ENCODE data around the gene USP30.
"Not testable (repeated sequence)": the region's sequence is repeated elsewhere in the genome, so short reads cannot be mapped to it uniquely, and the experiment has no call there.

USP30 gene

DNA sequence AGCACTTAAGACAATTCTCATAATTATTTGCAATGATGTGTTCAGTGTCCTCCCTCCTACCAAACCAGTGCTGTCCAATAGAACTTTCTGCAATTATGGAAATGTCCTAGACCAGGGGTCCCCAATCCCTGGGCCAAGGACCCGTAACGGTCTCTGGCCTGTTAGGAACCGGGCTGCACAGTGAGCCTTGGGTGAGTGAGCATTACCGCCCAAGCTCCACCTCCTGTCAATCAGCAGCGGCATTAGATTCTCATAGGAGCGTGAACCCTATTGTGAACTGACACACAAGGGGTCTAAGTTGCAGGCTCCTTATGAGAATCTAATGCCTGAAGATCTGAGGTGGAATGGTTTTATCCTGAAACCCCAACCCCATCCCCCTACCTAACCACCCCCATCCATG is 35.4 kb upstream of the USP30 start:
- TF ChIP-seq, protein P1, sequence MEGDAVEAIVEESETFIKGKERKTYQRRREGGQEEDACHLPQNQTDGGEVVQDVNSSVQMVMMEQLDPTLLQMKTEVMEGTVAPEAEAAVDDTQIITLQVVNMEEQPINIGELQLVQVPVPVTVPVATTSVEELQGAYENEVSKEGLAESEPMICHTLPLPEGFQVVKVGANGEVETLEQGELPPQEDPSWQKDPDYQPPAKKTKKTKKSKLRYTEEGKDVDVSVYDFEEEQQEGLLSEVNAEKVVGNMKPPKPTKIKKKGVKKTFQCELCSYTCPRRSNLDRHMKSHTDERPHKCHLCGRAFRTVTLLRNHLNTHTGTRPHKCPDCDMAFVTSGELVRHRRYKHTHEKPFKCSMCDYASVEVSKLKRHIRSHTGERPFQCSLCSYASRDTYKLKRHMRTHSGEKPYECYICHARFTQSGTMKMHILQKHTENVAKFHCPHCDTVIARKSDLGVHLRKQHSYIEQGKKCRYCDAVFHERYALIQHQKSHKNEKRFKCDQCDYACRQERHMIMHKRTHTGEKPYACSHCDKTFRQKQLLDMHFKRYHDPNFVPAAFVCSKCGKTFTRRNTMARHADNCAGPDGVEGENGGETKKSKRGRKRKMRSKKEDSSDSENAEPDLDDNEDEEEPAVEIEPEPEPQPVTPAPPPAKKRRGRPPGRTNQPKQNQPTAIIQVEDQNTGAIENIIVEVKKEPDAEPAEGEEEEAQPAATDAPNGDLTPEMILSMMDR (IDR thresholded peaks at IDR 0.05; ENCODE audit: insufficient read depth, missing control alignments): no peak
- DNase-seq (ENCODE audit: insufficient read length, low spot score): no peak
- FAIRE-seq: no peak

- DNase-seq (ENCODE audit: insufficient read length, low spot score) (no peak), FAIRE-seq (no peak)
- TF ChIP-seq, protein P1 (IDR thresholded peaks at IDR 0.05; ENCODE audit: insufficient read depth, missing control alignments): no peak
Observed at GRCh38 chr12:109018296-109018695, 34.1 kb upstream of the USP30 start.

DNA sequence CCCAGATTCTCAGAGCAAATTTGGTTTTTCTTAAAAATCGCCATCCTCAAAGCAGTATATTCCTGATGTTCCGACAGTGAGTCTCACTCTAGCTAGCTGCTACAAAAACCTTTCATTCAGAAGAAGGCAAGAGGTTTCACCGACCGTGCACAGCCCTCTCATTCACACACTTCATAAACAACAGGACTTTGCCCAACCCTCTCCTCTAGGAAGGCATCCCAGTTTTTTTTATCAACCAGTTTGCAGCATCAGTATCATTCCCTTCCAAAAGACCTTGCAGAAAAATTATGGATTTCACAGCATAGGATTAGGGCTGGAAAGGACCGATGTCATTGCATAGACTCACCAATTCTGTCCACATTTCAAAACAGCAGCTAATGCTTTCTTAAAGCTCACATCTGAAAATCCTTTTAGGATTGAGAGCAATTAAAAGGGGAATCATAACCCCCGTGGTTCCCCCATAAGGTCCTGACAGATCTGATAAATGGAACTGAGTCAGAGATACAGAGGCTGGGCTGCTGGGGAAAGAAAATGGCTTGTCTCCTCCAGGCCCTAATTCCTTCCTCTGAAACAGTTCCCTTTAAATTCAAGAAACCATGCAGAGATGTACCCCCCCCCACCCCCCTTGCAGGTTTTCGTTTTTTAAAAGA is 32.1 kb upstream of the USP30 start:
- TF ChIP-seq, protein P1 (IDR thresholded peaks at IDR 0.05; ENCODE audit: insufficient read depth, missing control alignments): no peak
- no peak for DNase-seq (ENCODE audit: insufficient read length, low spot score)
- peak; percentile 51 for FAIRE-seq

DNA sequence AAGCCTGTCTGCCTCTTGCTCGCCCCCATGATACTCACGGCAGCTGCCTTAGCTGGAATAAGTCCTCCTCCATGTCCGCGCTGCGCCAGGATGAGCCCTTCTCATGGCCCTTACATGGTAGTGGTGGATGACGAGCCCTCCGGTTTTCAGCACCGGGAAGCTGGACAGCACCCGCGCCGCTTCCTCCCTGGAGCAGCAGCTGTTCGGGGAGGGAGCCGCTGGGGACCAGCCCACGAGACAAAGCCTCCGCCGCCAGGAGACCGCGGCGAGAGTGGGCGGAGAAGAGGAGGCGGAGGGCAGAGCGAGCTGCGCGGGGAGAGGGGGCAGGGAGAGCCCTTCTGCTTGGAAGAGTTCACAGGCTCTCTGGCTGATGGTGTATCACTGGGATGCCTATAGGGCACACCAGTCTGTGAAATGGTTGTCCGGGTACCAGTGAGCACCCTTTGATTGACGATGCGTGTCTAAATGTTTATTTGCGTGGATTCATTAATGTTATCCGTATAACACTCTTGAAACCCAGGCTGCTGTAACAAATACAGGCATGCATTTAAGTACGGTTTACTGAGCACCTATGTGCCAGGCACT is 31.5 kb upstream of the USP30 start, which contains the start of gene SVOP:
TSS of gene SVOP (minus strand) at position 273 of the 585 bp plus-strand sequence. CDS start at position 73, 200 bp downstream.
- DNase-seq (ENCODE audit: insufficient read length, low spot score) (peak; percentile 40), FAIRE-seq (no peak)
- TF ChIP-seq, protein P1 (IDR thresholded peaks at IDR 0.05; ENCODE audit: insufficient read depth, missing control alignments): no peak

DNA sequence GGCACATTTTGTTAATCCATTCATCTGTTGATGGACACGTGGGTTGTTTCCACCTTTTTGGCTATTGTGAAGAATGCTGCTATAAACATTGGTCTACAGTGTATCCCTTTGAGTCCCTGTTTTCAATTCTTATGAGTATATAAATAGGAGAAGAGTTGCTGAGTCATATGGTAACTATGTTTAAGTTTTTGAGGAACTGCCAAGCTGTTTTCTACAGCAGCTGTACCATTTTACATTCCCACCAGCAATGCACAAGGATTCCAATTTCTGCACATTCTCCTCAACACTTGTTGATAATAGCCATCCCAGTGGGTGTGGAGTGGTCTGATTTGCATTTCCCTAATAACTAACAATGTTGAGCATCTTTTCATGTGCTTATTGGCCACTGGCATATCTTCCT is 24.6 kb upstream of the USP30 start:
- DNase-seq (ENCODE audit: insufficient read length, low spot score) (no peak), FAIRE-seq (no peak)
- TF ChIP-seq, protein P1 (IDR thresholded peaks at IDR 0.05; ENCODE audit: insufficient read depth, missing control alignments): no peak

DNA sequence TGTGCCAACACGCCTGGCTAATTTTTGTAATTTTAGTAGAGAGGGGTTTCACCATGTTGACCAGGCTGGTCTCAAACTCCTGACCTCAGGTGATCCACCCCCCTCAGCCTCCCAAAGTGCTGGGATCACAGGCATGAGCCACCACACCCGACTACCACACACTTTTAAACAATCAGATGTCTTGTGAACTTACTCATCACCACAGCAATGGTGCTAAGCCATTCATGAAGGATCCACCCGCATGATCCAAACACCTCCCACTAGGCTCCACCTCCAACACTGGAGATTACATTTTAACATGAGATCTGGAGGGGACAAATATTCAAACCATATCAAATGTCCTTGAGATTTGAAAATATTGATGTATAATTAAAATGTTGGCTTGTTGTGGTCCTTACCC is 23.8 kb upstream of the USP30 start:
- not testable (repeated sequence) for DNase-seq (ENCODE audit: insufficient read length, low spot score); FAIRE-seq

DNA sequence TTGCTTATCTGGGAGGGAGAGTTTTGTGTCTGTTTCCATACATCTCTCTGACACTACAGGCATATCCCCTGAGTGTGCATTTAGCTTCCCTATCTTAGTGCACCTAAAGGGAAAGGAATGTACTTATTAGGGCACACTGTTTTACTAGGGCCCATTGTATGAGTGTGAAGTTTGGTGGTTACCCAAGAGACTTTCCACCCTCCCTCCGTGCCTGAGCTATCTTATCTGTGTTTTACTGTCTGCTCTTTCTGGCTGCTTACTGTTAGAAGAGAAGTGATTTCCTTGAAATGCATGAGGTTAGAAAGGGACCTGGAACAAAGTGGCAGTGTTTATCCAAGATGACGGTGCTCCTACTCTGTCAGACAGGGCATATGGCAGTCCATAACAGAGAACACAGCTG is 23.0 kb upstream of the USP30 start:
- TF ChIP-seq, protein P1 (IDR thresholded peaks at IDR 0.05; ENCODE audit: insufficient read depth, missing control alignments): no peak
- FAIRE-seq (no peak), DNase-seq (ENCODE audit: insufficient read length, low spot score) (no peak)

Data from D721Med (cell line).